ENCODE measurements around the gene DMKN.

The DMKN gene

GRCh38 chr19:35457173-35457572, 56.3 kb downstream of the DMKN start:
- DNase-seq (ENCODE audit: extremely low read depth, low read depth), result no peak
- TF ChIP-seq, protein P1, sequence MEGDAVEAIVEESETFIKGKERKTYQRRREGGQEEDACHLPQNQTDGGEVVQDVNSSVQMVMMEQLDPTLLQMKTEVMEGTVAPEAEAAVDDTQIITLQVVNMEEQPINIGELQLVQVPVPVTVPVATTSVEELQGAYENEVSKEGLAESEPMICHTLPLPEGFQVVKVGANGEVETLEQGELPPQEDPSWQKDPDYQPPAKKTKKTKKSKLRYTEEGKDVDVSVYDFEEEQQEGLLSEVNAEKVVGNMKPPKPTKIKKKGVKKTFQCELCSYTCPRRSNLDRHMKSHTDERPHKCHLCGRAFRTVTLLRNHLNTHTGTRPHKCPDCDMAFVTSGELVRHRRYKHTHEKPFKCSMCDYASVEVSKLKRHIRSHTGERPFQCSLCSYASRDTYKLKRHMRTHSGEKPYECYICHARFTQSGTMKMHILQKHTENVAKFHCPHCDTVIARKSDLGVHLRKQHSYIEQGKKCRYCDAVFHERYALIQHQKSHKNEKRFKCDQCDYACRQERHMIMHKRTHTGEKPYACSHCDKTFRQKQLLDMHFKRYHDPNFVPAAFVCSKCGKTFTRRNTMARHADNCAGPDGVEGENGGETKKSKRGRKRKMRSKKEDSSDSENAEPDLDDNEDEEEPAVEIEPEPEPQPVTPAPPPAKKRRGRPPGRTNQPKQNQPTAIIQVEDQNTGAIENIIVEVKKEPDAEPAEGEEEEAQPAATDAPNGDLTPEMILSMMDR (IDR thresholded peaks at IDR 0.05; ENCODE audit: low read depth, low read length, missing control alignments), result no peak
- H3K4me3 ChIP-seq (replicated peaks; ENCODE audit: low read depth, low read length), result no peak overlapping the region

DNA sequence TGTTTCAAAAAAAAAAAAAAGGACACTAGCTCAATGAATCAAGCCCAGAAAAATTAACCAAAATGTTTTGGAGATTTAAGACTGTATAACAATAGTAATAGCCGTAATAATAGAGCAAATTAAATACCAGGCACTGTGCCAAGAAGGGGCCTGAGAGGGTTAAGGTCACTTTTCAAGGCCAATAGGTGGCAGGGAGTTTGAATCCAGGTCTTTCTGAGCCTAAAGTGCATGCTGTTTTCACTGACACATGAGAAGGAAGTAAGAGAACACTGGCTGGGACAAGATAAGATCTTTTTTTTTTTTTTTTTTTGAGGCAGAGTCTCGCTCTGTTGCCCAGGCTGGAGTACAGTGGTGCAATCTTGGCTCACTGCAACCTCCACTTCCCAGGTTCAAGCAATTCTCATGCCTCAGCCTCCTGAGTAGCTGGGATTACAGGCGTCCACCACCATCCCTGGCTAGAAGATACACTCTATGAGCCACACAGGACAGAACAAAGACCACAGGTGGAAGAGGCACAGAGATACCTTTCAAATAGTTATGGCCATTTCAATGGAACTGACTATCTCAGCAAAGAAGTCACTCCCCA, 57.7 kb downstream of the DMKN start:
- TF ChIP-seq, protein P1 (IDR thresholded peaks at IDR 0.05; ENCODE audit: low read depth, low read length, missing control alignments), result no peak
- DNase-seq (ENCODE audit: extremely low read depth, low read depth), result no peak

DNA sequence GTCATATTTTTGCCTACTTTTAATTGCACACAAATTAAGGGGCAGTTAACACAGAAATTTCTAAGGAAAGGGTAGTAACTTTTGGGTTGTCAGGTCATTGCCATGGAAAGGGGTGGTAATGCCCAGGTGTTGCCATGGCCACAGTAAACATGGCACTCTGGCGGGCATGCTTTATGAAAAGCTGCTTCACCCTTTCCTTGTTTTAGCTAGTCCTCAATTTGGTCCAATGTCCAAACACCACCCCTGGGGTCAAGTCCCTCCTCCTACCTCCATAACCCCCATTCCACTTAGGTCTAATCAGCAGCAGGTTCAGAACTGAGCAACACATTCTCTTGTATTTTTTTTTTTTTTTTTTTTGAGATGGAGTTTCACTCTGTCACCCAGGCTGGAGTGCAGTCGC, 58.8 kb downstream of the DMKN start:
- no peak for DNase-seq (ENCODE audit: extremely low read depth, low read depth)
- TF ChIP-seq, protein P1 (IDR thresholded peaks at IDR 0.05; ENCODE audit: low read depth, low read length, missing control alignments), result no peak
- H3K4me3 ChIP-seq (replicated peaks; ENCODE audit: low read depth, low read length), result no peak overlapping the region

More for the DNA sequence above, 57.7 kb downstream of the DMKN start:
- H3K4me3 ChIP-seq (replicated peaks; ENCODE audit: low read depth, low read length), result no peak overlapping the region

GRCh38 chr19:35451338-35452096, 61.9 kb downstream of the DMKN start:
- no peak overlapping the region for H3K4me3 ChIP-seq (replicated peaks; ENCODE audit: low read depth, low read length)
- DNase-seq (ENCODE audit: extremely low read depth, low read depth), result no peak

GRCh38 chr19:35449359-35450043, 63.9 kb downstream of the DMKN start:
- TF ChIP-seq, protein P1 (IDR thresholded peaks at IDR 0.05; ENCODE audit: low read depth, low read length, missing control alignments), result no peak
- H3K4me3 ChIP-seq (replicated peaks; ENCODE audit: low read depth, low read length), result no peak overlapping the region
- DNase-seq (ENCODE audit: extremely low read depth, low read depth), result no peak

More at GRCh38 chr19:35451338-35452096, 61.9 kb downstream of the DMKN start:
- TF ChIP-seq, protein P1 (IDR thresholded peaks at IDR 0.05; ENCODE audit: low read depth, low read length, missing control alignments), result no peak

GRCh38 chr19:35447606-35448469, 65.6 kb downstream of the DMKN start, which contains the start of gene FFAR2:
TSS of gene FFAR2 (plus strand) at chr19:35448257. CDS start at chr19:35449715, 1,458 bp downstream.
- TF ChIP-seq, protein P1 (IDR thresholded peaks at IDR 0.05; ENCODE audit: low read depth, low read length, missing control alignments), result no peak
- H3K4me3 ChIP-seq (replicated peaks; ENCODE audit: low read depth, low read length), result no peak within 1 kb of the TSS
- no peak for DNase-seq (ENCODE audit: extremely low read depth, low read depth)

Measured in HFF-Myc (cell line).